GM21528 (cell line): ENCODE results near the gene PTK7.

Source experiments
- ATAC-seq: cut with Tn5 transposase; IDR thresholded peaks from one replicate; pipeline ENCODE4 v1.9.1; 2021; ENCODE audit warnings: mild to moderate bottlenecking, moderate library complexity; ENCODE audit not compliant: unreplicated experiment, low FRiP score

The PTK7 gene

DNA sequence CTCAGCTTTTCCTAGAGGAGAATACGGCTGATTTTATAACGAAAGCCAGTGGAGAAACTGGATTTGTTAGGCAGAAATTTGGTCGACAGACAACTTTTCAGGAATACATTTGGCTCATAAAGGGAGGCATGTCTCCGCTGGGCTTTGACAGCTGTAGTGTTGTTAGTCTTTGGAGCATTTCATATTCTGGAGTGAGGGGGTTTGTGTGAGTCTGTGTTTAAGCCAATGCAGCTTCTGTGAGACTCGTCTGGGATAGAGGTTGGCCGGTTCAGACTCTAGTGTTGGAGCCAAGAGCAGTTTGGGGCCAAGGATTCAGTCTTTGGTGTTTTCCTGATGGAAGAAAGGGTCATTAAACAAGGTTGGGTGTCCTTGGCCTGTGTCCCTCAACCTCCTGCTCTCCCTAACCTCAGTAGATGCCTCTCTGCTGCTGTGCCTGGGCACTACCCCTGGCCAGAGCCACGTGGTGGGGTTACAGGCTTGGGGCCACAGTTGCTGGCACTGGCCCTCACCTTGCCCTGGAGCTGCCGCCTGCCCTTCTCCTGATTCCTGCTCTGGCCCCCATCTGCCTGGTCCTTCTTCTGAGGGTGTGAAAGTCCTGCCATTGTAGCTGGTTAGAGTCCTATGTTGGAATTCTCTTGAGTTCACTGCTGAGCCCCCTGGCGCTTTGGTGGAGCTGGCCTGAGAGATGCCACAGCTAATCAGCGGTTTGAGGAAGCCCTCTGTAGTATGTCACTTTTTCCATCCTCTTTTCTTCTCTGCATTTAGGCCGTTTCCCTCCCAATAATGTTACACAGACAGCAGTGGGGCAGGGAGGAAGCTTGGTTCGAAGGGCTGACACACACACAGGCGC, 6.9 kb downstream of the PTK7 start:
- no peak for ATAC-seq

DNA sequence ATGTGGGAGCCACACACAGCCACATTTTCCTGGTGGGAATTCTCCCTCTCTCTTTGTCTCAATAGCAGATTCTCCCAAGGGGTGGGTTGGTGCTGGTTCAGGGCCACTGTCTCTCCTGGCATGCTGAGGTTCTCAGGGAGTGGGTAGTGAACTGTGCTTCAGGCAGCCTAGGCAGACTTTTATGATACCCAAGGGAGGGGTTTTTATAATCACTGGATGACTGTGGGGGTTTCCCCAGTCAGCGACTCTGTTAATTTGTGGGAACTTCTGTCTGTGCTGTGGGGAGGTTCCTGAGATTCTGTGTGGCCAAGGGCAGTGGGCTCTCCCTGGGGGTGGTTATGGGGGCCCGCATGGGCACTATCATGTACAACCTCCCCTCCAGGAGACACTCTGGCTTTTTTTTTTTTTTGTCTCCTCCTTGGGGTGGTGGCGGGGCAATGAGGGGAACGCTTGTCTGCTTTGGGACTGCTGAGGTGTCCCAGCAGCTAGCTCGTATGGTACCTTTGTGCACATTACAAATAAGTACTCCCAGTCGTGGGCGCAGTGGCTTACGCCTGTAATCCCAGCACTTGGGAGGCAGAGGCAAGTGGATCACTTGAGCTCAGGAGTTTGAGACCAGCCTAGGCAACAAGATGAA, 10.0 kb downstream of the PTK7 start:
- ATAC-seq: no peak

GRCh38 chr6:43088654-43089056, 12.5 kb downstream of the PTK7 start:
- ATAC-seq: no peak

GRCh38 chr6:43089467-43089866, 13.4 kb downstream of the PTK7 start:
- ATAC-seq: no peak

DNA sequence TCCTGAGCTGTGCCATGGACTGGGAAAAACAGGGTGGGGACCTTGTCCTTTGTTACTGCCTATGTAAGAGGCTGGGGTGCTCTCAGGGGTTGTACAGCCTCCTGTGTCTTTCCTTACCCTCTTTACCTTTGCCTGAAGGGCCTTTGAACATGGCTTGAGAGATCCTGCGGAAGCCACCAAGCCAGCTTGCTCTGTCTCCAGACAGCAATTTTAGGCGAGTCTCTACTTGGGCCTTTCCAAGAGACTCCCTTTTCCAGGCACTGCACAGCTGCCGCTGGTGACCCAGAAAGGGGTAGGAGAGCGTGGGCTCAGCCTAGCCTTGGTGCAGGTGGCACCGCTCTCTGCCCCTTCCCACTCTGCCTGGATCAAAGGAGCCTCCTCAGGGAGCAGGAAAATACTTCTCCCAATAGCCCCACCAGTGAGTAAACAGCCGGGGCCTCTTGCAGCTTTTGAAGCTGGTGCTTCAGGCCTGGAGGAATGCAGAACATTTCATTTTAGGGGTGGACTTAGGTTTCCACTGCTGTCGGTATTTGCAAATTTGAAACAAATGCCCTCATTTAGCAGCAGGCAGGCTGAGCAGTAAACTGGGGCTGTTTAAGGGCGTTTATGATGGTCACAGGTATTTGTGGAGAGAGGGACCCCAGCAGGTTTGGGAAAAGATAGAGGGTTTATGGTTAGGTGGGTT, 13.9 kb downstream of the PTK7 start:
- ATAC-seq: no peak

- ATAC-seq: no peak
Observed at GRCh38 chr6:43090559-43090956, 14.4 kb downstream of the PTK7 start.

DNA sequence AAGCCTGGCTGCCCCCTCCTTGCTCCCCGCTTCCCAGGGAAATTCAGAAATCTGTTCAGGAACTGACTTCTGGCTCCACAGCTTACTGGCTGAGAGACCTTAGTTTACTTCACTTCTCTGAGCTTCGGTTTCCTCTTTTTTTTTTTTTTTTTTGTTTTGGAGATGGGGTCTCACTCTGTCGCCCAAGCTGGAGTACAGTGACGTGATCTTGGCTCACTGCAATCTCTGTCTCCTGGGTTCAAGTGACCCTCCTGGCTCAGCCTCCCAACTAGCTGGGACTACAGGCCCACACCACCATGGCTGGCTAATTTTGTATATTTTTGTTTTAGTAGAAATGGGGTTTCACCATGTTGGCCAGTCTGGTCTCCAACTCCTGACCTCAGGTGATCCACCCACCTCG, 14.9 kb downstream of the PTK7 start:
- no peak for ATAC-seq

DNA sequence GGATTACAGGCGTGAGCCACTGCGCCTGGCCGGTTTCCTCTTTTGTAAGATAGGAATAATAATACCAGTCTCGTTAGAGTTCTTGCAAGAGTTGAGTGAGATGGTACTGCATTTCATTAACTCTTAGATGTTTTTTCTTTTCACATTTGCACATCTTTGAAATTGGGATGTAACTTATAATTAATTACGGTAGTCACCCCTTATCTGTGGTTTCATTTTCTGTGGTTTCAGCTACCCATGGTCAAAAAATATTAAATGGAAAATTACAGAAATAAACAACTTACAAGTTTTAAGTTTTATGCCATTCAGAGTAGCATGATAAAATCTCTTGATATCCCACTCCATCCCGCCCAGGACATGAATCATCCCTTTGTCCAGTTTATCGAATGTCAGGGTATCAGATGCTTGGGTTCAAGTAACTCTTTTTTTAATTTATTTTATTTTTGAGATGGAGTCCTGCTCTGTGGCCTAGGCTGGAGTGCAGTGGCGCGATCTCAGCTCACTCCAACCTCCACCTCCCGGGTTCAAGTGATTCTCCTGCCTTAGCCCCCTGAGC, 15.4 kb downstream of the PTK7 start:
- no peak for ATAC-seq

- no peak for ATAC-seq
Observed at GRCh38 chr6:43092635-43093034, 16.5 kb downstream of the PTK7 start.

GRCh38 chr6:43093436-43094289, 17.5 kb downstream of the PTK7 start:
- ATAC-seq: no peak

DNA sequence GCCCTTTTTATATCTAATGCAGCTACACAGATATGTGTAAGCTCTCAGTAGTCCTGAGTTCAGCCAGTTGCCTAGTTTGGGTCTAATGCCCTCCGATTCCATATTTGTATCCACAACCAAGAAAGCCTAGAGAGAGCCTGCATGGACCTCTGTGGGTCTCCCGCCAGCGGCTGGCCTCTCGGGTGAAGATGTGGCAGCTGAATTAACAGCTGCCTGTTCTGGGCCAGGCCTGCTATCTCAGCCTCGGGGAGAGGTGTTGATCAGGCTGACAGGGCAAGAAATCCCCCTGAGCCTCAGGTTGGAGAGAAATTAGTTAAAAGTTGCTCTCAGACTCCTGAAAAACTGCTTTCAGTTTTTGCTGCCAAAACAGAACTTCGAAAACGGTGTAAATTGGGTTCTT, 19.8 kb downstream of the PTK7 start:
- no peak for ATAC-seq

DNA sequence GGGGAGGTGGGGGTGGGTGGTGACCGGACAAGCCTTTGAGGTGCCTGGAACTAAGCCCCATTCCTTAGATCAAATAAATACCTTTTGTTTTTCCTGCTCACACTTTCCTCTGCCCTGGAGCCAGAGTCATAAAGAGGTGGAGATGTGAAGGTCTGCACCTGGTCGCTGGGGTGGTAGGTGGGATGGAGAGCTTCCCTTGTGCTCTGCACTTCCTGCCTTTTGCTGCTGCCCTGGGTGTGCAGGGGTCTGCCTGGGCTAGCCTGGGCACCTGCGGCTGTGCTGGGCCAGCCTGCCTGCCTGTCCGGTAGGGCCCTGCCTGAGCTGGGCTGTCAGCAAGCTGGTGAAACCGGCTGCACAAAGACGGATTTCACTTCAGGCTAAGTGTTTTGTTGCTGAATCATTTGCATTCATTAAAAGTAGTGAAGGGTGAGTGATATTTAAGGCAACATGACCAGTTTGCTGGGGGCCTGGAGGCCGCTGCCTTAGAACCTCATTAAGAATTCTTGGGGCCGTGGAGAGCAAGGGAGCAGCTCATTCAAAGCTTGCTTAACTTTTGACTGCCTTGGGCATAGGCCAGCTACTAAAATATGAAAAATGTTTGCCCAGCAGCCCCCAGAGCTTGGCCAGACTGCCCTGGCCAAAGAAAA, 20.5 kb downstream of the PTK7 start:
- no peak for ATAC-seq

GRCh38 chr6:43097098-43097489, 21.0 kb downstream of the PTK7 start:
- no peak for ATAC-seq

- ATAC-seq: no peak
Observed at GRCh38 chr6:43097502-43097901, 21.4 kb downstream of the PTK7 start.

DNA sequence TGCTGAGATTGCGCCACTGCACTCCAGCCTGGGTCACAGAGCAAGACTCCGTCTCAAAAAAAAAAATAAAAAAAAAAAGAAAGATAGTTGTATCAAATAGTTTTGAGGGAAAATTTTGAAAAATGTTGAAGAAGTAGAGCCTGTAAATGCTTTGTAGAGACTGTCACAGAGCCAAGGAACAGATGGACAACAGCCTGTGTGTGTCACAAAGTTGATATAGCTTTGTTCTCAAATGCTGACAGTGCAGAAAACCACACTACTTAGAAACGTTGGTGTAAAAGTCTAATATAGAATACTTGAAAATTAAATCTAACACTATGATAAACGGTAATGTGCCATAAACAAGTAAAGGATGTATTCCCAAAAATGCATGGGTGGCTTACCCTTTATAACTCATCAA, 25.4 kb downstream of the PTK7 start:
- ATAC-seq: no peak

GRCh38 chr6:43103253-43103876, 27.3 kb downstream of the PTK7 start:
- no peak for ATAC-seq

DNA sequence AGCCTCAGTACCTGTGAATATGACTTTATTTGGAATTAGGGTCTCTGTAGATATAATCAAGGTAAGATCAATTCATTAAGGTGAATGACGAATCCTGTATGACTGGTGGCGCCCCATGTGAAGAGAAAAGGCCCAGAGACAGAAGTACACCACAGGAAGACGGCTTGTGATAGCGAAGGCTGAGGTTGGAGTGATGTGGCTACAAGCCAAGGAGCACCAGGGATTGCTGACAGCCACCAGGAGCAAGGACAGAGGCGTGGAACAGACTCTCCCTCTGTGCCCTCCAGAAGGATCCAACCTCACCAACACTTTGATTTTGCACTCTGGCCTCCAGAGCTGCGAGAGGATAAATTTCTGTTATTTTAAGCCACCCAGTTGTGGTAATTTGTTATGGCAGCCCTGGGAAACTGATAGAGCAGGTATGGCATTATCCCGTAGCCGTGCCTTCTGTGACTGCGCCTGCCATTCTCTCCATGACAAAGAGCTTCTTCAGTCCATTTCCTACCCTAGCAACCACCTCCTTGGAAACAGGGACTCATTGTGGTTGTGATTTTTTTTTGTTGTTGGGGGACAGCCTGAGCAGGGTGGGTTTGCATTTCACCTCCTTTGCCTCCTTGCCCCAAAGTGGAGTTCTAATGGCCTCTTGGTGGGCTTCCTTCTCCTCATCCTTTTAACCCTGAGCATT, 29.6 kb downstream of the PTK7 start:
- no peak for ATAC-seq

DNA sequence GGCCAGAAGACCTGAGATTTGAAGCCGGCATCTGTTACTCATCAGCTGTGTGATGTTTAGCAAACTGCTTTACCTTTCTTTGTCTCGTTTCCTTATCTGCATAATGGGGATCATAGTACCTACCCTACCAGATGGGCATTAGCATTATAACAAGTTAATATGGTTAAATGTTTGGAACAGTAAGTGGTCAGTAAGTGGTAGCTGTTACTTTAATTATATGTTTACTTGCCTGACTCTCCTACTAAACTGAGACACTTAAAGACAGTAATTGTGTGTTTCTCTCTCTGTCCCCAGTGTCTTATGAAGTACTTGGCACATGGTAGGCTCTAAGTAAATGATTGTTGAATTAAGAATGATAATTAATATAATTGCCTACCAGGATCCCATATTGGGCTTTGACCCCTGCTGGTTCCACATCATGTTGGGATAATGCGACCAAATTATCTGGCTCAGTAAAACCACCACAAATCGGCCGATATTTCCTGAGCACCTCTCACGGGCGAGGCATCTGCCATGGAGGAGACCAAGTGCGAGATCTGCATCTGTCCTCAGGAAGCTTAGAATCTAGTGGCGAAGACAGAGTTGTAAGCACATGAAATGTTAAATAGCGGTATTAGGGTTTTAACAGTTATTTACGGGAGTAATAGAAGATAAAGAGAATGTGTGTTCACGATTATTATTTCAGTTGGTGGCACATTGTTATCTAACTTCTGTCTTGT, 31.4 kb downstream of the PTK7 start:
- ATAC-seq: no peak
